ENCODE measurements around the gene DCST2. TPM values are rescaled to one million over a fixed set of nuclear protein-coding genes. Genes with fewer than 3 reads are reported as not detected.

Gene DCST2
- total RNA-seq, 4 donors from 2014 or later, result 0.90 to 4.2 (median 1.7) TPM

DNA sequence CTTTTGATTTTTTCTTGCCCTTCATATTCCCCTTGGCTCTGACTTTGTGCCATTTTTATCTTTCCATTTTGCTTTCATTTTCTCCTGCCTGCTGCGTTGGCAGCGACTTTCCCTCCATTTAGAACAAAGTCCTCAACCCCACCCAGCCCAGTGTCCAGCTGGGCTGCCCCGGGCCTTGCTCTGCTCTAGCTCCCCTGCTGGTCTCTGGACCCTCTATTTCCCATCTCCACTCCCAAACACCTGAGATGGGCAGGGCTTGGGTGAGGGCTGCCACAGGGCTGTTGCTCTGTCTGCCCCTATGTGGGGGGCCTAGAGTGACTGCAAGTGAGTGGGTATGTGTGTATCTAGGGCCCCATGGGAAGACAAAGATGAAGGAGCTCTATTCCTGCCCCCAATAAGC lies 10.2 kb upstream of the DCST2 start:
- 55 to 65% methylated on average over 3 of the region's 3 CpGs for WGBS, 2 donors
- H3K9me3 ChIP-seq, result no peaks in the 10 kb centered on the region
- peak overlapping the region in 1 of 4 donors; percentile 56 for H3K27ac ChIP-seq
- H3K4me1 ChIP-seq, result peaks cover 0 to 18% (median 0%) of the 10 kb centered on the region in 4 donors
- H3K4me3 ChIP-seq, result no peak overlapping the region
- H3K27me3 ChIP-seq, result no peaks in the 10 kb centered on the region
- no peaks in the 10 kb centered on the region for H3K36me3 ChIP-seq
- TF ChIP-seq, protein P1, sequence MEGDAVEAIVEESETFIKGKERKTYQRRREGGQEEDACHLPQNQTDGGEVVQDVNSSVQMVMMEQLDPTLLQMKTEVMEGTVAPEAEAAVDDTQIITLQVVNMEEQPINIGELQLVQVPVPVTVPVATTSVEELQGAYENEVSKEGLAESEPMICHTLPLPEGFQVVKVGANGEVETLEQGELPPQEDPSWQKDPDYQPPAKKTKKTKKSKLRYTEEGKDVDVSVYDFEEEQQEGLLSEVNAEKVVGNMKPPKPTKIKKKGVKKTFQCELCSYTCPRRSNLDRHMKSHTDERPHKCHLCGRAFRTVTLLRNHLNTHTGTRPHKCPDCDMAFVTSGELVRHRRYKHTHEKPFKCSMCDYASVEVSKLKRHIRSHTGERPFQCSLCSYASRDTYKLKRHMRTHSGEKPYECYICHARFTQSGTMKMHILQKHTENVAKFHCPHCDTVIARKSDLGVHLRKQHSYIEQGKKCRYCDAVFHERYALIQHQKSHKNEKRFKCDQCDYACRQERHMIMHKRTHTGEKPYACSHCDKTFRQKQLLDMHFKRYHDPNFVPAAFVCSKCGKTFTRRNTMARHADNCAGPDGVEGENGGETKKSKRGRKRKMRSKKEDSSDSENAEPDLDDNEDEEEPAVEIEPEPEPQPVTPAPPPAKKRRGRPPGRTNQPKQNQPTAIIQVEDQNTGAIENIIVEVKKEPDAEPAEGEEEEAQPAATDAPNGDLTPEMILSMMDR (IDR thresholded peaks at IDR 0.05), result no peak
- TF ChIP-seq POLR2A (IDR thresholded peaks at IDR 0.05) (no peak), EP300 (IDR thresholded peaks at IDR 0.05) (no peak)
- no peak for DNase-seq (ENCODE audit: low spot score in 2 of 2)

DNA sequence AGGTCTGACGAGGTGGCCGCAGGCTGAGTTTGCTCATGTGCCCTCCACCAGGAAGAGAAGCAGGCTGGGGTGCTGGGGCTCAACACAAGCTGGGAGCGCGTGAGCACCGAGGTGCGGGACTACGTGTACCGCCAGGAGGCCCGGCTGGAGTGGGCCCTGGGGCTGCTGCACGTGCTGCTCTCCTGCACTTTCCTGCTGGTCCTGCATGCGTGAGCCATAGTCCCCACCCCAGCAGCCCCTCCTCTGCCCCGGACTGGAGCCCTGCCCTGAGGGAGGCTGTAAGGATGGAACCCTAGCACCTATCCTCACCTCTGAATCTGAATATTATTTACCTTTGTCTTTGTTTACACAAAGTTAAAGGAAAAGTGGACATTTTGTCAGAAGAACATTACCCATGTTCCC lies 9.7 kb upstream of the DCST2 start:
- TF ChIP-seq, protein P1 (IDR thresholded peaks at IDR 0.05), result no peak
- no peak for TF ChIP-seq POLR2A (IDR thresholded peaks at IDR 0.05)
- no peak for TF ChIP-seq EP300 (IDR thresholded peaks at IDR 0.05)
- Histone ChIP-seq H3K9me3 (no peaks in the 10 kb centered on the region), H3K27ac (peak overlapping the region in 1 of 4 donors; percentile 56), H3K27me3 (no peaks in the 10 kb centered on the region), H3K36me3 (no peaks in the 10 kb centered on the region), H3K4me1 (peaks cover 0 to 23% (median 0%) of the 10 kb centered on the region in 4 donors), H3K4me3 (no peak overlapping the region)
- no peak for DNase-seq (ENCODE audit: low spot score in 2 of 2)
- WGBS, 2 donors, result 65 to 82% methylated on average over 11 to 12 of the region's 12 CpGs

- H3K27ac ChIP-seq, result peak overlapping the region in 1 of 4 donors; percentile 56
- WGBS, 2 donors, result 73 to 82% methylated on average over 5 of the region's 5 CpGs
Measured at GRCh38 chr1:155042789-155043188, 9.2 kb upstream of the DCST2 start.

GRCh38 chr1:155040358-155041093 lies 6.9 kb upstream of the DCST2 start:
- Histone ChIP-seq H3K27ac (no peak overlapping the region), H3K4me3 (no peak overlapping the region), H3K36me3 (no peaks in the 10 kb centered on the region), H3K4me1 (peaks cover 0 to 27% (median 0%) of the 10 kb centered on the region in 4 donors), H3K9me3 (no peaks in the 10 kb centered on the region), H3K27me3 (no peaks in the 10 kb centered on the region)
- 85 to 89% methylated on average over 13 to 14 of the region's 14 CpGs for WGBS, 2 donors
- TF ChIP-seq EP300 (IDR thresholded peaks at IDR 0.05), result no peak
- no peak for TF ChIP-seq POLR2A (IDR thresholded peaks at IDR 0.05)
- TF ChIP-seq, protein P1 (IDR thresholded peaks at IDR 0.05), result no peak
- DNase-seq (ENCODE audit: low spot score in 2 of 2), result no peak

More at GRCh38 chr1:155042789-155043188, 9.2 kb upstream of the DCST2 start:
- Histone ChIP-seq H3K36me3 (no peaks in the 10 kb centered on the region), H3K9me3 (no peaks in the 10 kb centered on the region), H3K4me1 (peaks cover 0 to 25% (median 0%) of the 10 kb centered on the region in 4 donors), H3K4me3 (no peak overlapping the region), H3K27me3 (no peaks in the 10 kb centered on the region)
- TF ChIP-seq, protein P1 (IDR thresholded peaks at IDR 0.05), result no peak
- no peak for TF ChIP-seq POLR2A (IDR thresholded peaks at IDR 0.05)
- TF ChIP-seq EP300 (IDR thresholded peaks at IDR 0.05), result no peak
- no peak for DNase-seq (ENCODE audit: low spot score in 2 of 2)

DNA sequence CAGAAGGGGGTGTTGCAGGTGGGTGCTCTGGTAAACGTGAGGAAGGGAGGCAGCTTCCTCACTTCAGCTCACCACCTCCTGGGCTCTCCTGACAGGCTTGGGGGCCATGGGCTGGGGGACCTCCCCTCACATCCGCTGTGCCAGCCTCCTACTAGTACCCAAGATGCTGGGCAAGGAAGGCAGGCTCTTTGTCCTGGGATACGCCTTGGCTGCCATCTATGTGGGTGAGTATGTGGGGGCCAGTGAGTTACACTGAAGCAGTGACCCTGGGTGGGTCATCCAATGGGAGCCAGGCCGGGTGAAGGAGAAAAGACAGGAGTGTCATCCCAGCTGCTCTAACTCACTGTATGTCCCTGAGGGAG lies 5.7 kb upstream of the DCST2 start:
- no peaks in the 10 kb centered on the region for H3K36me3 ChIP-seq
- H3K9me3 ChIP-seq, result no peaks in the 10 kb centered on the region
- no peak overlapping the region for H3K27ac ChIP-seq
- 76 to 81% methylated on average over 4 of the region's 4 CpGs for WGBS, 2 donors
- TF ChIP-seq, protein P1 (IDR thresholded peaks at IDR 0.05), result no peak
- no peaks in the 10 kb centered on the region for H3K27me3 ChIP-seq
- no peak overlapping the region for H3K4me3 ChIP-seq
- no peak for DNase-seq (ENCODE audit: low spot score in 2 of 2)
- H3K4me1 ChIP-seq, result peaks cover 0 to 15% (median 0%) of the 10 kb centered on the region in 4 donors
